AG04450 (cell line): ENCODE results near the gene FAM20B. TPM values are rescaled to one million over a fixed set of nuclear protein-coding genes. Genes with fewer than 3 reads are reported as not detected.
A peak's percentile ranks its signal among the peaks of the same experiment; 100 is the strongest.

Source experiments
- CTCF ChIA-PET: fragments of 300-600, 350-600 bp; formaldehyde crosslinking; extraction: SDS; loops from one replicate; lab custom pipeline; 2022; ENCODE audit warnings: antibody characterized with exemption, inconsistent platforms; lab: Charles Lee
- POLR2A ChIA-PET: fragments of 350-600 bp; formaldehyde crosslinking; extraction: SDS; loops from one replicate; lab custom pipeline; 2021; ENCODE audit warnings: antibody characterized with exemption, inconsistent platforms; lab: Yijun Ruan, JAX
- DNase-seq: peaks from one replicate; pipeline ENCODE4 v3.0.0-alpha.2; 2011; ENCODE audit warnings: low read depth, low spot score
- H3K27ac ChIP-seq: one replicate; pipeline ENCODE4 v1.5.1; 2012; ENCODE audit warnings: low read depth, low read length, control low read depth
- H3K27me3 ChIP-seq: one replicate; pipeline ENCODE4 v1.6.0; 2012; ENCODE audit warnings: low read length; ENCODE audit not compliant: control insufficient read depth, insufficient read depth
- H3K4me3 ChIP-seq: 2 replicates; pipeline ENCODE4 v1.5.1; 2011; ENCODE audit warnings: mild to moderate bottlenecking, low read depth, low read length, control low read depth
- H3K9me3 ChIP-seq: 2 replicates; pipeline ENCODE4 v1.5.1; 2012; ENCODE audit warnings: low read length; ENCODE audit not compliant: control insufficient read depth, insufficient read depth
- CTCF ChIP-seq: IDR thresholded peaks from 2 replicates; pipeline ENCODE4 v1.5.1; 2011; ENCODE audit warnings: low read depth, low read length, control low read depth, inconsistent platforms
- polyA plus RNA-seq: library from polyadenylated mRNA; depleted of rRNA; stranded (reverse); fragments of >200 nt; gene quantifications from 2 replicates; pipeline ENCODE4 v1.2.3, GENCODE V29; 2011

FAM20B gene
- polyA plus RNA-seq, 1 experiment: 29.3 TPM

DNA sequence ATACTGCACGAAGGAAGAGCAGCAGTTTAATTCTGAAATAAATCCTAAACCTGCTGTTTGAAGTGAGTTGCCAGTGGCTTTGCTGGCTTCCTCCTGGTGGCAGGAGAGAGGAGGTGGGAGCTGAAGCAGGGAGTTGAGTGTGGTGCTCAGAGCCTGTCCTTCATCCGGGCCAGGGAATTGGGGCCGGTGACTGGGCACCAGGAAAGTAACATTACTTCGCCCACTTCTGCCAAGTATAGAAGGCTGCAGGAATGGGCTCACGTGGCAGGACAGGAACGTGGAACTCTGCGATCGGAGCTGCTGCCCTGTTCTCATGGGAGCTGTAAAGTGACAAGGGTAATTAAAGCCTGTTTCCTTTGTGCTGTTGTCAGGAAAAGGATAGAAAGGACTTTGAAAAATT is 64.8 kb downstream of the FAM20B start:
- ChIA-PET CTCF (interaction anchor here (0.6 to 1.1 kb wide), 2 partner anchors 12 to 26 kb away, joined by 3 to 6 read pairs; no protein-coding TSS in a partner anchor), POLR2A (no interaction called here)
- H3K27ac ChIP-seq: peak overlapping the region; percentile 89
- no peak overlapping the region for H3K4me3 ChIP-seq
- H3K27me3 ChIP-seq: no peaks in the 10 kb centered on the region
- H3K9me3 ChIP-seq: no peaks in the 10 kb centered on the region
- DNase-seq: no peak
- TF ChIP-seq CTCF: peak; percentile 16; the same call in 1 of the 2 replicates

- no peaks in the 10 kb centered on the region for H3K27me3 ChIP-seq
- DNase-seq: no peak
- H3K4me3 ChIP-seq: no peak overlapping the region
- ChIA-PET POLR2A (no interaction called here), CTCF (interaction anchor here (0.6 to 2.2 kb wide), 4 partner anchors 12 to 279 kb away, joined by 3 to 6 read pairs (median 4); no protein-coding TSS in a partner anchor)
- no peaks in the 10 kb centered on the region for H3K9me3 ChIP-seq
- TF ChIP-seq CTCF: no peak
- H3K27ac ChIP-seq: peak overlapping the region; percentile 89
Observed at GRCh38 chr1:179090923-179091322, 65.2 kb downstream of the FAM20B start.

- ChIA-PET CTCF (interaction anchor here (0.8 to 2.2 kb wide), 3 partner anchors 13 to 279 kb away, joined by 3 to 6 read pairs (median 3); no protein-coding TSS in a partner anchor), POLR2A (interaction anchor here (1.5 kb wide), 1 partner anchor 9 kb away, joined by 9 read pairs; the partner anchor contains the start of gene TOR3A)
- DNase-seq: peak; percentile 51
- Histone ChIP-seq H3K4me3 (no peak overlapping the region), H3K27me3 (no peaks in the 10 kb centered on the region), H3K27ac (peak overlapping the region; percentile 89), H3K9me3 (no peaks in the 10 kb centered on the region)
- TF ChIP-seq CTCF: no peak
Observed at GRCh38 chr1:179091691-179092165, 66.0 kb downstream of the FAM20B start.

DNA sequence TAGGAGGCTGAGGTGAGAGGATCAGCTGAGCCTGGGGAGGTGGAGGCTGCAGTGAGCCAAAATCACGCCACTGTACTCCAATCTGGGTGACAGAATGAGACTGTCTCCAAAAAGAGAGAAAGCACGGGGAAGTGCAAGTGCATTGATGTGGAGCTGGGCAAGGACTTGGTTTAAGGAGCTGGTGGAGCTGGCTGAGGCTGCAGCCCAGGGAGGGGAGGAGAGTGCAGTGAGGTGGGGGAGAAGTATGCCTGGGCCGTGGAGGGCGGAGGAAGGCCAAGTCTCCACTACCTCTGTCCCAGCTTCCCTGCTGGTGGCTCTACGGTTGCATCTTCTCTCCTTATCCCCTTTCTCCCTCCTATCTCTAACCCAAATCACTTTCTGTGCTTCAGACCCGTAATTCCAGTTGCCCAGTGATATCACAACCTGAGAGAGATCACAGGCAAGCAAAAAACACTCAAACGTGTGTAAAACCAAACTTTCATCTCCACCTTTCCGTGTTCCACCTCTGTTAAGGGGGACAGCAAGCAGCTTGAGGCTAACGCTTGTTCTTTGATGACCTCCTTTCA is 67.3 kb downstream of the FAM20B start:
- Histone ChIP-seq H3K27ac (no peak overlapping the region), H3K4me3 (no peak overlapping the region), H3K9me3 (no peaks in the 10 kb centered on the region), H3K27me3 (no peaks in the 10 kb centered on the region)
- POLR2A ChIA-PET: interaction anchor here (1.5 kb wide), 1 partner anchor 10 kb away, joined by 9 read pairs; the partner anchor contains the start of gene TOR3A
- CTCF ChIA-PET: interaction anchor here (1.4 to 2.2 kb wide), 2 partner anchors 14 to 28 kb away, joined by 6 read pairs; no protein-coding TSS in a partner anchor
- no peak for TF ChIP-seq CTCF
- DNase-seq: no peak

GRCh38 chr1:179094818-179095217 is 69.1 kb downstream of the FAM20B start:
- no peaks in the 10 kb centered on the region for H3K27me3 ChIP-seq
- no peak for DNase-seq
- H3K9me3 ChIP-seq: no peaks in the 10 kb centered on the region
- CTCF ChIA-PET: interaction anchor here (2.3 kb wide), 1 partner anchor 15 kb away, joined by 7 read pairs; no protein-coding TSS in a partner anchor
- POLR2A ChIA-PET: no interaction called here
- H3K27ac ChIP-seq: no peak overlapping the region
- TF ChIP-seq CTCF: no peak
- no peak overlapping the region for H3K4me3 ChIP-seq
